Muscle of leg (tissue), 16 donors: ENCODE measurements around the gene GMDS. TPM values are rescaled to one million over a fixed set of nuclear protein-coding genes. Genes with fewer than 3 reads are reported as not detected.

Experiments
- DNase-seq: peaks from one replicate; pipeline ENCODE4 v3.0.0; 2013
- H3K27ac ChIP-seq: one replicate; pipeline ENCODE4 v1.5.1; 2013; ENCODE audit warnings: mild to moderate bottlenecking, low read length, control low read depth
- H3K27me3 ChIP-seq: one replicate; pipeline ENCODE4 v1.6.1; 2013; ENCODE audit warnings: low read length; ENCODE audit not compliant: control insufficient read depth, insufficient read depth
- H3K36me3 ChIP-seq: one replicate; pipeline ENCODE4 v1.6.1; 2013; ENCODE audit warnings: low read length; ENCODE audit not compliant: control insufficient read depth, insufficient read depth
- H3K4me1 ChIP-seq: one replicate; pipeline ENCODE4 v1.6.1; 2013; ENCODE audit warnings: low read length; ENCODE audit not compliant: control insufficient read depth, insufficient read depth
- H3K4me3 ChIP-seq: one replicate; pipeline ENCODE4 v1.5.1; 2013; ENCODE audit warnings: low read length, control low read depth
- H3K9me3 ChIP-seq: replicated peaks from 2 replicates; pipeline ENCODE4 v1.6.1; 2013; ENCODE audit warnings: low read depth, low read length; ENCODE audit not compliant: control insufficient read depth
- WGBS: methylation state at CpG from one replicate; pipeline ENCODE4 v1.1.5; 2013; ENCODE audit warnings: missing lambda C conversion rate; ENCODE audit not compliant: insufficient coverage; 5-methylcytosine and 5-hydroxymethylcytosine counted together
- long read RNA-seq, 11 donors: transcript quantifications; one replicate each; lab custom pipeline, GENCODE V29; 2026
- polyA plus RNA-seq, 8 donors: library from polyadenylated mRNA; unstranded; fragments of 120-200 nt; gene quantifications; one replicate each; pipeline versions ENCODE4 v1.2.1 to v1.2.3, GENCODE V29; 2013; ENCODE audit warnings: inconsistent platforms in 1 of 8, low replicate concordance in 1 of 8; ENCODE audit not compliant: insufficient read length in 8 of 8, insufficient read depth in 1 of 8
- total RNA-seq: library from RNA; stranded (reverse); fragments of 120-200 nt; gene quantifications from one replicate; pipeline ENCODE4 v1.2.4, GENCODE V29; 2013

GMDS gene
- total RNA-seq: 3.9 TPM
- polyA plus RNA-seq: 10 to 100 TPM in 7 of 8 donors, 1 to 10 TPM in 1; 9.2 to 17.0 (median 12.5) TPM
- long read RNA-seq, donor 1, partial matches to known transcripts: 0 of 3 reads
- long read RNA-seq, donor 1, other reads (novel, unspliced or antisense): 0 of 3 reads
- long read RNA-seq, donor 2: 0 reads
- long read RNA-seq, donor 3, partial matches to known transcripts: 0 of 4 reads
- long read RNA-seq, donor 3, other reads (novel, unspliced or antisense): 0 of 4 reads
- long read RNA-seq, donor 4, partial matches to known transcripts: 0 of 3 reads
- long read RNA-seq, donor 4, other reads (novel, unspliced or antisense): 0 of 3 reads
- long read RNA-seq, donor 5, transcript GMDS-202 (11 exons, 1,752 nt): major isoform, 10 of 10 reads
- long read RNA-seq, donor 5, partial matches to known transcripts: 0 of 10 reads
- long read RNA-seq, donor 5, other reads (novel, unspliced or antisense): 0 of 10 reads
- long read RNA-seq, donor 6, partial matches to known transcripts: 0 of 2 reads
- long read RNA-seq, donor 6, other reads (novel, unspliced or antisense): 0 of 2 reads
- long read RNA-seq, donor 7, partial matches to known transcripts: 0 of 3 reads
- long read RNA-seq, donor 7, other reads (novel, unspliced or antisense): 0 of 3 reads
- long read RNA-seq, donor 8, partial matches to known transcripts: 0 of 2 reads
- long read RNA-seq, donor 8, other reads (novel, unspliced or antisense): 0 of 2 reads
- long read RNA-seq, donor 9, partial matches to known transcripts: 0 of 3 reads
- long read RNA-seq, donor 9, other reads (novel, unspliced or antisense): 0 of 3 reads
- long read RNA-seq, donor 10, partial matches to known transcripts: 0 of 4 reads
- long read RNA-seq, donor 10, other reads (novel, unspliced or antisense): 0 of 4 reads
- long read RNA-seq, donor 11, partial matches to known transcripts: 0 of 1 reads
- long read RNA-seq, donor 11, other reads (novel, unspliced or antisense): 0 of 1 reads

- peaks cover 11% of the 10 kb centered on the region for H3K4me1 ChIP-seq
- H3K9me3 ChIP-seq: no peaks in the 10 kb centered on the region
- peaks cover 4% of the 10 kb centered on the region for H3K36me3 ChIP-seq
- under 1% methylated on average over 97 of the region's 97 CpGs for WGBS
- peak within 1 kb of the TSS; percentile 89 for H3K27ac ChIP-seq
- H3K27me3 ChIP-seq: no peaks in the 10 kb centered on the region
- DNase-seq: peak; percentile 97
- peak within 1 kb of the TSS; percentile 87 for H3K4me3 ChIP-seq
These were observed at the start of gene GMDS for GRCh38 chr6:2245103-2245876. Gene GMDS, minus strand, starts transcription at chr6:2245605.

GRCh38 chr6:2285510-2285909, 40.1 kb upstream of the GMDS start:
- Histone ChIP-seq H3K27me3 (no peaks in the 10 kb centered on the region), H3K9me3 (peaks cover 17% of the 10 kb centered on the region), H3K36me3 (no peaks in the 10 kb centered on the region), H3K4me3 (no peak overlapping the region), H3K4me1 (no peaks in the 10 kb centered on the region), H3K27ac (no peak overlapping the region)
- no peak for DNase-seq
- WGBS: no CpG with 5 or more reads among the region's 1 CpG

GRCh38 chr6:2275892-2276242, 30.5 kb upstream of the GMDS start:
- Histone ChIP-seq H3K36me3 (peaks cover 9% of the 10 kb centered on the region), H3K4me1 (peaks cover 5% of the 10 kb centered on the region), H3K9me3 (peaks cover 5% of the 10 kb centered on the region), H3K4me3 (no peak overlapping the region), H3K27ac (peak overlapping the region; percentile 25), H3K27me3 (no peaks in the 10 kb centered on the region)
- WGBS: 80% methylated on average over 1 of the region's 2 CpGs
- no peak for DNase-seq

GRCh38 chr6:2274981-2275891, 29.8 kb upstream of the GMDS start:
- H3K27ac ChIP-seq: peak overlapping the region; percentile 70
- H3K4me1 ChIP-seq: peaks cover 5% of the 10 kb centered on the region
- H3K4me3 ChIP-seq: no peak overlapping the region
- WGBS: 53% methylated on average over 2 of the region's 8 CpGs
- peaks cover 9% of the 10 kb centered on the region for H3K36me3 ChIP-seq
- H3K27me3 ChIP-seq: no peaks in the 10 kb centered on the region
- peak; percentile 80 for DNase-seq
- peaks cover 4% of the 10 kb centered on the region for H3K9me3 ChIP-seq

GRCh38 chr6:2272696-2273095, 27.3 kb upstream of the GMDS start:
- no peak for DNase-seq
- 86% methylated on average over 3 of the region's 3 CpGs for WGBS
- Histone ChIP-seq H3K36me3 (peaks cover 15% of the 10 kb centered on the region), H3K4me1 (peaks cover 5% of the 10 kb centered on the region), H3K4me3 (no peak overlapping the region), H3K9me3 (no peaks in the 10 kb centered on the region), H3K27ac (no peak overlapping the region), H3K27me3 (no peaks in the 10 kb centered on the region)

- no peaks in the 10 kb centered on the region for H3K27me3 ChIP-seq
- peaks cover 3% of the 10 kb centered on the region for H3K4me1 ChIP-seq
- DNase-seq: no peak
- H3K27ac ChIP-seq: no peak overlapping the region
- H3K36me3 ChIP-seq: peaks cover 22% of the 10 kb centered on the region
- no peak overlapping the region for H3K4me3 ChIP-seq
- 95% methylated on average over 2 of the region's 3 CpGs for WGBS
- H3K9me3 ChIP-seq: no peaks in the 10 kb centered on the region
These were observed 24.6 kb upstream of the GMDS start for GRCh38 chr6:2270054-2270453.

GRCh38 chr6:2266841-2267240, 21.4 kb upstream of the GMDS start:
- H3K4me1 ChIP-seq: no peaks in the 10 kb centered on the region
- no peaks in the 10 kb centered on the region for H3K27me3 ChIP-seq
- H3K9me3 ChIP-seq: no peaks in the 10 kb centered on the region
- peak; percentile 22 for DNase-seq
- H3K4me3 ChIP-seq: no peak overlapping the region
- WGBS: no CpG with 5 or more reads among the region's 1 CpG
- peaks cover 26% of the 10 kb centered on the region for H3K36me3 ChIP-seq
- H3K27ac ChIP-seq: no peak overlapping the region

GRCh38 chr6:2266031-2266795, 20.8 kb upstream of the GMDS start:
- DNase-seq: peak; percentile 27
- Histone ChIP-seq H3K36me3 (peaks cover 24% of the 10 kb centered on the region), H3K4me1 (no peaks in the 10 kb centered on the region), H3K27ac (no peak overlapping the region), H3K4me3 (no peak overlapping the region), H3K9me3 (no peaks in the 10 kb centered on the region), H3K27me3 (no peaks in the 10 kb centered on the region)
- no CpG with 5 or more reads among the region's 3 CpGs for WGBS
